A673 (cell line): Measurements from ENCODE around the gene SPINK1. TPM values are rescaled to one million over a fixed set of nuclear protein-coding genes. Genes with fewer than 3 reads are reported as not detected.

ENCODE experiments used
- BruUV-seq: library from RNA; stranded (reverse); fragments of 400-500 nt; replicated peaks from 2 replicates; lab custom pipeline; 2021; lab: Mats Ljungman, UMichigan
- CTCF ChIA-PET: fragments of 300-600 bp; sonication (Branson Sonifier 250); formaldehyde crosslinking; loops from one replicate; lab custom pipeline; 2022; ENCODE audit warnings: antibody characterized with exemption; lab: Charles Lee
- POLR2A ChIA-PET: fragments of 300-600 bp; sonication (Branson Sonifier 250); formaldehyde crosslinking; loops from one replicate; lab custom pipeline; 2022; ENCODE audit warnings: antibody characterized with exemption; ENCODE audit not compliant: low non-redundant PET; lab: Charles Lee
- DNase-seq: peaks from one replicate; pipeline ENCODE4 v3.0.0-alpha.2; 2015; ENCODE audit warnings: low spot score
- H3K27ac ChIP-seq: fragments of 200-600 bp; sonication (generic); 2 replicates; pipeline ENCODE4 v1.5.1; 2016; ENCODE audit warnings: mixed run types, low read depth, mild to moderate bottlenecking, mixed read lengths, antibody characterized with exemption, low read length; ENCODE audit not compliant: poor library complexity, severe bottlenecking
- H3K27me3 ChIP-seq: fragments of 200-600 bp; sonication (generic); replicated peaks from 2 replicates; pipeline ENCODE4 v1.6.1; 2017; ENCODE audit warnings: mixed run types, low read depth, mild to moderate bottlenecking, mixed read lengths, antibody characterized with exemption, low read length; ENCODE audit not compliant: insufficient read depth, poor library complexity
- H3K36me3 ChIP-seq: fragments of 200-600 bp; sonication (generic); 2 replicates; pipeline ENCODE4 v1.6.1; 2016; ENCODE audit warnings: mixed run types, mild to moderate bottlenecking, mixed read lengths, antibody characterized with exemption, low read length; ENCODE audit not compliant: insufficient read depth, poor library complexity, severe bottlenecking
- H3K4me1 ChIP-seq: fragments of 200-600 bp; sonication (generic); 2 replicates; pipeline ENCODE4 v1.6.1; 2017; ENCODE audit warnings: mixed run types, mild to moderate bottlenecking, mixed read lengths, antibody characterized with exemption, low read length; ENCODE audit not compliant: insufficient read depth, poor library complexity, severe bottlenecking
- H3K4me3 ChIP-seq: fragments of 200-600 bp; sonication (generic); 2 replicates; pipeline ENCODE4 v1.5.1; 2016; ENCODE audit warnings: low read depth, mixed run types, mild to moderate bottlenecking, mixed read lengths, low read length; ENCODE audit not compliant: poor library complexity, severe bottlenecking
- H3K9me3 ChIP-seq: fragments of 200-600 bp; sonication (generic); 2 replicates; pipeline ENCODE4 v1.6.1; 2016; ENCODE audit warnings: mixed run types, low read depth, mild to moderate bottlenecking, mixed read lengths, antibody characterized with exemption, low read length; ENCODE audit not compliant: poor library complexity, severe bottlenecking
- CTCF ChIP-seq: fragments of 300-800, 200-600 bp; sonication (generic); conservative IDR thresholded peaks from 2 replicates; pipeline ENCODE4 v1.5.1; 2017; ENCODE audit warnings: low read depth, mild to moderate bottlenecking, antibody characterized with exemption, low read length, moderate library complexity, mixed read lengths
- EZH2 ChIP-seq: fragments of 200-600 bp; sonication (generic); IDR thresholded peaks from 2 replicates; pipeline ENCODE4 v1.6.1; 2017; ENCODE audit warnings: borderline replicate concordance, low read depth, mild to moderate bottlenecking, mixed read lengths, antibody characterized with exemption, low read length; ENCODE audit not compliant: poor library complexity, severe bottlenecking
- intact Hi-C: fragments of 100-400 bp; cut with micrococcal nuclease; formaldehyde crosslinking; loops from one replicate; pipeline ENCODE4 v1.10.0; 2022; ENCODE audit not compliant: unreplicated experiment
- total RNA-seq: library from RNA; stranded (reverse); gene quantifications from 2 replicates; pipeline ENCODE4 v1.2.3, GENCODE V29; 2021

The SPINK1 gene
- total RNA-seq, 1 experiment from 2014 or later: not detected

DNA sequence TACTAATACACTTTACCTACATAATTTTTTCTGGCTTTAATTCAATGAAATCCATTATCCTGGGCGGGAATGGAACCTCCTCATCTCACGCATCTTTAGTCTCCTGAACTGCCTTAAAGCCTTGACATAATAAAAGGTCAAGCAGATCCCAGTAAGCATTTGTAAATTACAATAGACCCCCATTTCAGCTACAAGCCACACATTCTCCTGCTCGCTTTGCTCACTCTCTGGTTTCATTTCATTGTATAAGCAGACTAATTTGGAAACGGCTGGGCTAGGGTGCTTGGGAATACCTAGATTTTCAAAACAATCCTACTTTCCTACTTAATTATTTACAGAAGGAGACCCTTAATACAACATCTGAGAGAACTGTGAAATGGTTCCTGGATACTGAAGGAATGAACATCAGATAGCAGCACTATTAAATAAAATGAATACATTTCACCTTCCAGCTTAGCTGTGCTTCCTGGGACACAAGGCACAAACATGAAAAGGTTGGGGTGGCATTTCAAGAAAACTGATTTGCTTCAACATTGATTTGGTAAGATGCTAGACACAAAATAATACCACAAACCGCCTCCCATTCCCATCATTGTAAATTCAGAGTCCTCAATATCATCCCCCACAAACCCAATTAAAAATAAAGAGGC is 50.4 kb downstream of the SPINK1 start:
- H3K4me3 ChIP-seq: peak overlapping the region; percentile 74
- peaks cover 31% of the 10 kb centered on the region for H3K4me1 ChIP-seq
- H3K36me3 ChIP-seq: peaks cover 11% of the 10 kb centered on the region
- ChIA-PET POLR2A (no interaction called here), CTCF (no interaction called here)
- peak overlapping the region; percentile 86 for H3K27ac ChIP-seq
- no peak for DNase-seq
- peaks cover 6% of the 10 kb centered on the region for H3K9me3 ChIP-seq
- TF ChIP-seq EZH2 (no peak), CTCF (no peak)
- TSS peak; percentile 47 for BruUV-seq
- no peaks in the 10 kb centered on the region for H3K27me3 ChIP-seq
- intact Hi-C loops: loop anchor here (2.0 kb wide), 1 partner anchor 30 kb away; no protein-coding TSS in a partner anchor

GRCh38 chr5:147779694-147780093 is 51.8 kb downstream of the SPINK1 start:
- CTCF ChIA-PET: no interaction called here
- intact Hi-C loops: loop anchor here (2.0 kb wide), 1 partner anchor 29 kb away; no protein-coding TSS in a partner anchor
- BruUV-seq: no TSS peak
- Histone ChIP-seq H3K27me3 (no peaks in the 10 kb centered on the region), H3K36me3 (peaks cover 15% of the 10 kb centered on the region), H3K9me3 (peaks cover 10% of the 10 kb centered on the region), H3K4me1 (peaks cover 38% of the 10 kb centered on the region), H3K27ac (peak overlapping the region; percentile 86), H3K4me3 (peak overlapping the region; percentile 74)
- TF ChIP-seq CTCF (no peak), EZH2 (no peak)
- DNase-seq: no peak
- POLR2A ChIA-PET: no interaction called here

DNA sequence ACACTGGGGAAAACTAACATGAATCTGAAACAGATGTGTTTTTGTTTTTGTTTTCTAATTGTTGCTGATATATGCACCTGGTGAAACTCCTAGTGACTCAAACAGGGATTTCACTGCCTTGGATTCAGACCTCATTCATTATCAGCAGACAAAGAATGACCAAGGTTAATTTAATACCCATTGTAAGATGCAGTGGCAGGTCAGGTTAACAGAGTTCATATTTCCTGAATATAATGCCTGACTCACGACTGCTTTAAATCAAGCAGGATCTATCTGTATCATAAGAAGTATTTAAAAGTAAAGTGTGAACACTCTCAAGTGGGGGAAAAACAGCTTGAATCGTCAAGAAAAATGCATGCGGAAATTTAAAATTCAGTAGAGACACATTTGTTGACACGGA is 54.5 kb downstream of the SPINK1 start:
- ChIA-PET POLR2A (no interaction called here), CTCF (no interaction called here)
- Histone ChIP-seq H3K27ac (no peak overlapping the region), H3K36me3 (peaks cover 15% of the 10 kb centered on the region), H3K4me3 (no peak overlapping the region), H3K9me3 (peaks cover 10% of the 10 kb centered on the region), H3K4me1 (peaks cover 59% of the 10 kb centered on the region), H3K27me3 (no peaks in the 10 kb centered on the region)
- no TSS peak for BruUV-seq
- no peak for TF ChIP-seq EZH2
- no peak for TF ChIP-seq CTCF
- intact Hi-C loops: no loop called here
- no peak for DNase-seq

Other genes with a start within 250 kb of the SPINK1 start
- 67.4 and 85.5 TPM in 2 replicates for gene JAKMIP2, start 48.9 kb downstream of the SPINK1 start, total RNA-seq
- gene SCGB3A2, start 47.0 kb upstream of the SPINK1 start, total RNA-seq: not detected in 2 replicates
- gene C5orf46, start 74.9 kb upstream of the SPINK1 start, total RNA-seq: not detected in 2 replicates
- gene SPINK5, start 232.3 kb upstream of the SPINK1 start, total RNA-seq: not detected in 2 replicates